Measurements from ENCODE around the gene ARHGEF2. TPM values are rescaled to one million over a fixed set of nuclear protein-coding genes. Genes with fewer than 3 reads are reported as not detected.

The ARHGEF2 gene
- total and polyA plus RNA-seq, 2 donors (not counting 3 experiments of a cell fraction or from before 2014, with no cell fraction given), result 59.2 to 118 TPM

GRCh38 chr1:155981266-155982088 lies 3.1 kb upstream of the ARHGEF2 start:
- peak; percentile 55 for DNase-seq (ENCODE audit: low read depth, low spot score)
- H3K4me2 ChIP-seq (ENCODE audit: insufficient read depth, low read length), result peak overlapping the region; percentile 26
- H3K9me3 ChIP-seq (replicated peaks; ENCODE audit: control insufficient read depth, insufficient read depth, low read length), result no peaks in the 10 kb centered on the region
- H3K9ac ChIP-seq (replicated peaks; ENCODE audit: extremely low read depth, insufficient read depth, low read length), result no peak overlapping the region
- no peaks in the 10 kb centered on the region for H3K27me3 ChIP-seq (ENCODE audit: control insufficient read depth in 2 of 2, insufficient read depth in 2 of 2, low read length in 2 of 2)
- CTCF ChIA-PET, result interaction anchor here (0.6 to 12.1 kb wide), 8 partner anchors 9 to 43 kb away, joined by 3 to 138 read pairs (median 6); no protein-coding TSS in a partner anchor
- no TSS peak for BruUV-seq (replicated peaks)
- no peaks in the 10 kb centered on the region for H3K36me3 ChIP-seq (ENCODE audit: control insufficient read depth in 2 of 2, extremely low read depth in 1 of 2, insufficient read depth in 2 of 2, low read length in 2 of 2)
- H3K4me1 ChIP-seq (ENCODE audit: control insufficient read depth, extremely low read depth, insufficient read depth, low read length), result peaks cover 46% of the 10 kb centered on the region
- H3K9me1 ChIP-seq (replicated peaks; ENCODE audit: control insufficient read depth, extremely low read depth, insufficient read depth, low read length), result no peaks in the 10 kb centered on the region
- peak overlapping the region; percentile 42 for H2AFZ ChIP-seq (ENCODE audit: low read depth, low read length)
- peak overlapping the region; percentile 25 for H3K27ac ChIP-seq (ENCODE audit: insufficient read depth, low read depth, low read length)
- peaks cover 26% of the 10 kb centered on the region for H3K79me2 ChIP-seq (ENCODE audit: control insufficient read depth, insufficient read depth, low read length)
- peak; percentile 88 for FAIRE-seq
- TF ChIP-seq, protein P1, sequence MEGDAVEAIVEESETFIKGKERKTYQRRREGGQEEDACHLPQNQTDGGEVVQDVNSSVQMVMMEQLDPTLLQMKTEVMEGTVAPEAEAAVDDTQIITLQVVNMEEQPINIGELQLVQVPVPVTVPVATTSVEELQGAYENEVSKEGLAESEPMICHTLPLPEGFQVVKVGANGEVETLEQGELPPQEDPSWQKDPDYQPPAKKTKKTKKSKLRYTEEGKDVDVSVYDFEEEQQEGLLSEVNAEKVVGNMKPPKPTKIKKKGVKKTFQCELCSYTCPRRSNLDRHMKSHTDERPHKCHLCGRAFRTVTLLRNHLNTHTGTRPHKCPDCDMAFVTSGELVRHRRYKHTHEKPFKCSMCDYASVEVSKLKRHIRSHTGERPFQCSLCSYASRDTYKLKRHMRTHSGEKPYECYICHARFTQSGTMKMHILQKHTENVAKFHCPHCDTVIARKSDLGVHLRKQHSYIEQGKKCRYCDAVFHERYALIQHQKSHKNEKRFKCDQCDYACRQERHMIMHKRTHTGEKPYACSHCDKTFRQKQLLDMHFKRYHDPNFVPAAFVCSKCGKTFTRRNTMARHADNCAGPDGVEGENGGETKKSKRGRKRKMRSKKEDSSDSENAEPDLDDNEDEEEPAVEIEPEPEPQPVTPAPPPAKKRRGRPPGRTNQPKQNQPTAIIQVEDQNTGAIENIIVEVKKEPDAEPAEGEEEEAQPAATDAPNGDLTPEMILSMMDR (IDR thresholded peaks at IDR 0.05; ENCODE audit: extremely low read depth in 1 of 2, insufficient read depth in 1 of 2, low read depth in 1 of 2, low read length in 2 of 2), result no peak
- TF ChIP-seq JUN (IDR thresholded peaks at IDR 0.05; ENCODE audit: borderline replicate concordance, insufficient read depth, insufficient read length, low read depth) (peak; percentile 15), MYC (IDR thresholded peaks at IDR 0.05; ENCODE audit: low read depth, low read length) (no peak), EZH2 (IDR thresholded peaks at IDR 0.05; ENCODE audit: borderline replicate concordance, low read depth, low read length, severe bottlenecking) (no peak), FOS (IDR thresholded peaks at IDR 0.05; ENCODE audit: borderline replicate concordance, insufficient read depth, low read length) (peak; percentile 45), POLR2AphosphoS5 (IDR thresholded peaks at IDR 0.05; ENCODE audit: insufficient read depth, low read depth, low read length) (peak; percentile 18), POLR2A (IDR thresholded peaks at IDR 0.05; ENCODE audit: low read depth, low read length) (no peak)
- H3K4me3 ChIP-seq (replicated peaks in 1 of 3; ENCODE audit: insufficient read depth in 1 of 3, low read depth in 1 of 3, low read length in 3 of 3), result no peak overlapping the region
- dilution Hi-C loops (cut with MboI; ENCODE audit: extremely low pct_ligation_motif_present, low sequenced_read_pairs), result no loop called here
- H4K20me1 ChIP-seq (replicated peaks; ENCODE audit: control insufficient read depth, extremely low read depth, insufficient read depth, low read length), result no peaks in the 10 kb centered on the region
- POLR2A ChIA-PET, result interaction anchor here (1.0 kb wide), 1 partner anchor 14 kb away, joined by 4 read pairs; no protein-coding TSS in a partner anchor
- intact Hi-C loops (cut with micrococcal nuclease), result loop anchor here (1.0 kb wide), 1 partner anchor 19 kb away; no protein-coding TSS in a partner anchor

All from endothelial cell of umbilical vein (primary cell).